Left lung (tissue), 10 donors: Measurements from ENCODE around the gene SLC22A23. TPM values are rescaled to one million over a fixed set of nuclear protein-coding genes. Genes with fewer than 3 reads are reported as not detected.

Experiments used
- ATAC-seq: fragments of 200-7000 bp; cut with Tn5 transposase; one replicate; pipeline ENCODE4 v1.9.1; 2020; ENCODE audit warnings: moderate library complexity
- DNase-seq, 4 donors: peaks; one replicate each; pipeline ENCODE4 v3.0.0-alpha.2; 2013 to 2020
- H3K27ac ChIP-seq, 2 donors: fragments of 200-600 bp; sonication (generic) in 1 of 2; one replicate each; pipeline versions ENCODE4 v1.5.0 to v1.8.0; 2020 to 2021
- H3K27me3 ChIP-seq, 2 donors: fragments of 200-600 bp; sonication (generic) in 1 of 2; one replicate each; pipeline versions ENCODE4 v1.5.0 to v1.8.0; 2020 to 2021
- H3K36me3 ChIP-seq, 2 donors: fragments of 200-600 bp; sonication (generic) in 1 of 2; one replicate each; pipeline versions ENCODE4 v1.5.0 to v1.8.0; 2020 to 2021
- H3K4me1 ChIP-seq, 2 donors: fragments of 200-600 bp; one replicate each; pipeline ENCODE4 v1.8.0; 2021
- H3K4me3 ChIP-seq, 2 donors: fragments of 200-600 bp; sonication (generic) in 1 of 2; one replicate each; pipeline versions ENCODE4 v1.5.0 to v1.8.0; 2020 to 2021; ENCODE audit warnings: mild to moderate bottlenecking in 1 of 2
- H3K9me3 ChIP-seq, 2 donors: fragments of 200-600 bp; sonication (generic) in 1 of 2; one replicate each; pipeline versions ENCODE4 v1.5.0 to v1.8.0; 2020 to 2021
- CTCF ChIP-seq, 2 donors: fragments of 200-600 bp; sonication (generic) in 1 of 2; IDR thresholded peaks; one replicate each; pipeline versions ENCODE4 v1.5.0 to v1.8.0; 2021; ENCODE audit warnings: antibody characterized with exemption in 2 of 2
- intact Hi-C, 2 donors: fragments of 100-400 bp; cut with DNase I; formaldehyde crosslinking; loops; one replicate each; pipeline versions ENCODE4 v1.11.2 to v1.14.2; 2022
- polyA plus RNA-seq, 6 donors: library from polyadenylated mRNA; unstranded; fragments of 120-200 nt; gene quantifications; one replicate each; pipeline ENCODE4 v1.2.1, GENCODE V29; 2013; ENCODE audit not compliant: insufficient read length in 6 of 6
- total RNA-seq, 2 donors: library from RNA; stranded (reverse); fragmentation: NEBNext Ultra II Directional; extraction: Animal tissue kit (Norgen Biotek cat#: 25700); gene quantifications; one replicate each; pipeline ENCODE4 v1.2.1, GENCODE V29; 2021
- donor health status: DM: no; HTN: yes; CAD: no.
- donor health status: DM: no; HTN: no; CAD: no.

The SLC22A23 gene
- total and polyA plus RNA-seq, 8 donors: 19.7 to 31.2 (median 23.9) TPM

GRCh38 chr6:3422435-3423070 lies 34.3 kb downstream of the SLC22A23 start:
- TF ChIP-seq CTCF (IDR thresholded peaks at IDR 0.05): no peak

GRCh38 chr6:3421791-3422434 lies 34.9 kb downstream of the SLC22A23 start:
- no peak for DNase-seq
- peaks cover 0 to 9% of the 10 kb centered on the region in 2 donors for H3K4me1 ChIP-seq
- no peak overlapping the region for H3K4me3 ChIP-seq
- no peaks in the 10 kb centered on the region for H3K9me3 ChIP-seq
- no peak overlapping the region for H3K27ac ChIP-seq
- H3K36me3 ChIP-seq: no peaks in the 10 kb centered on the region
- intact Hi-C loops: no loop called here
- peaks cover 0 to 2% of the 10 kb centered on the region in 2 donors for H3K27me3 ChIP-seq
- ATAC-seq: peak; percentile 13
- TF ChIP-seq CTCF (IDR thresholded peaks at IDR 0.05): no peak

More at GRCh38 chr6:3422435-3423070, 34.3 kb downstream of the SLC22A23 start:
- no peaks in the 10 kb centered on the region for H3K36me3 ChIP-seq
- no peak overlapping the region for H3K27ac ChIP-seq
- H3K9me3 ChIP-seq: no peaks in the 10 kb centered on the region
- H3K4me1 ChIP-seq: peaks cover 0 to 9% of the 10 kb centered on the region in 2 donors
- H3K4me3 ChIP-seq: no peak overlapping the region
- intact Hi-C loops: no loop called here
- no peak for DNase-seq
- no peak for ATAC-seq
- peaks cover 0 to 9% of the 10 kb centered on the region in 2 donors for H3K27me3 ChIP-seq

GRCh38 chr6:3421143-3421542 lies 35.7 kb downstream of the SLC22A23 start:
- H3K27ac ChIP-seq: no peak overlapping the region
- ATAC-seq (no peak), DNase-seq (no peak)
- H3K9me3 ChIP-seq: no peaks in the 10 kb centered on the region
- H3K27me3 ChIP-seq: no peaks in the 10 kb centered on the region
- intact Hi-C loops: no loop called here
- H3K4me3 ChIP-seq: no peak overlapping the region
- no peaks in the 10 kb centered on the region for H3K36me3 ChIP-seq
- peaks cover 0 to 9% of the 10 kb centered on the region in 2 donors for H3K4me1 ChIP-seq
- no peak for TF ChIP-seq CTCF (IDR thresholded peaks at IDR 0.05)

- Histone ChIP-seq H3K27me3 (no peaks in the 10 kb centered on the region), H3K9me3 (no peaks in the 10 kb centered on the region), H3K4me3 (no peak overlapping the region), H3K4me1 (peaks cover 0 to 9% of the 10 kb centered on the region in 2 donors), H3K36me3 (no peaks in the 10 kb centered on the region), H3K27ac (no peak overlapping the region)
- ATAC-seq: peak; percentile 48
- intact Hi-C loops: no loop called here
- DNase-seq: no peak
- TF ChIP-seq CTCF (IDR thresholded peaks at IDR 0.05): no peak
These were observed 37.1 kb downstream of the SLC22A23 start for GRCh38 chr6:3419624-3420272.

- intact Hi-C loops: no loop called here
- Histone ChIP-seq H3K27me3 (no peaks in the 10 kb centered on the region), H3K27ac (no peak overlapping the region), H3K9me3 (no peaks in the 10 kb centered on the region), H3K4me1 (peaks cover 0 to 9% of the 10 kb centered on the region in 2 donors), H3K4me3 (no peak overlapping the region), H3K36me3 (no peaks in the 10 kb centered on the region)
- peak; percentile 65 for ATAC-seq
- DNase-seq: no peak
- no peak for TF ChIP-seq CTCF (IDR thresholded peaks at IDR 0.05)
These were observed 38.3 kb downstream of the SLC22A23 start for GRCh38 chr6:3418496-3419060.
